Spinal cord (tissue), 10 donors: ENCODE measurements around the gene MTFR1L. TPM values are rescaled to one million over a fixed set of nuclear protein-coding genes. Genes with fewer than 3 reads are reported as not detected.

Experiments used
- DNase-seq, 6 donors: peaks; one replicate each; pipeline versions ENCODE4 v3.0.0 to v3.0.0-alpha.2; 2013 to 2015; ENCODE audit warnings: low spot score in 6 of 6, low read depth in 4 of 6
- H3K27ac ChIP-seq: one replicate; pipeline ENCODE4 v1.5.1; 2013; ENCODE audit warnings: low read depth, low read length, control low read depth
- H3K27me3 ChIP-seq: one replicate; pipeline ENCODE4 v1.6.1; 2013; ENCODE audit warnings: low read length; ENCODE audit not compliant: control insufficient read depth, insufficient read depth
- H3K36me3 ChIP-seq: one replicate; pipeline ENCODE4 v1.6.1; 2013; ENCODE audit warnings: low read length; ENCODE audit not compliant: control insufficient read depth, insufficient read depth
- H3K4me1 ChIP-seq: one replicate; pipeline ENCODE4 v1.6.1; 2013; ENCODE audit warnings: low read length; ENCODE audit not compliant: control insufficient read depth, insufficient read depth
- H3K4me3 ChIP-seq: one replicate; pipeline ENCODE4 v1.5.1; 2013; ENCODE audit warnings: low read depth, low read length, control low read depth
- H3K9me3 ChIP-seq: one replicate; pipeline ENCODE4 v1.6.1; 2013; ENCODE audit warnings: low read length; ENCODE audit not compliant: control insufficient read depth, insufficient read depth
- WGBS: methylation state at CpG from one replicate; pipeline ENCODE4 v1.1.5; 2013; ENCODE audit warnings: missing lambda C conversion rate; ENCODE audit not compliant: insufficient coverage; 5-methylcytosine and 5-hydroxymethylcytosine counted together
- polyA plus RNA-seq, 2 donors: library from polyadenylated mRNA; unstranded; fragments of 120-200 nt; gene quantifications; one replicate each; pipeline ENCODE4 v1.2.1, GENCODE V29; 2013; ENCODE audit not compliant: insufficient read length in 2 of 2
- total RNA-seq, 2 donors: library from RNA; depleted of rRNA in 1 of 2; stranded (reverse); fragments of 120-200 nt in 1 of 2; fragments of >200 nt in 1 of 2; gene quantifications; one replicate each; pipeline versions ENCODE4 v1.2.3 to v1.2.4, GENCODE V29; 2013 to 2014
- donor health status: healthy.

Gene MTFR1L
- total and polyA plus RNA-seq, 4 donors, result 48.6 to 132 (median 99.7) TPM

GRCh38 chr1:25797939-25798338, 21.8 kb upstream of the MTFR1L start:
- H3K27ac ChIP-seq, result no peak overlapping the region
- H3K4me1 ChIP-seq, result peaks cover 55% of the 10 kb centered on the region
- no peak overlapping the region for H3K4me3 ChIP-seq
- H3K9me3 ChIP-seq, result no peaks in the 10 kb centered on the region
- no peak for DNase-seq
- H3K27me3 ChIP-seq, result no peaks in the 10 kb centered on the region
- WGBS, result 75% methylated on average over 7 of the region's 8 CpGs
- H3K36me3 ChIP-seq, result no peaks in the 10 kb centered on the region

GRCh38 chr1:25798666-25799351, 20.9 kb upstream of the MTFR1L start:
- H3K4me1 ChIP-seq, result peaks cover 55% of the 10 kb centered on the region
- no peaks in the 10 kb centered on the region for H3K36me3 ChIP-seq
- DNase-seq, result no peak
- H3K27me3 ChIP-seq, result no peaks in the 10 kb centered on the region
- H3K4me3 ChIP-seq, result no peak overlapping the region
- no peak overlapping the region for H3K27ac ChIP-seq
- 73% methylated on average over 5 of the region's 8 CpGs for WGBS
- no peaks in the 10 kb centered on the region for H3K9me3 ChIP-seq

- peak overlapping the region; percentile 52 for H3K4me3 ChIP-seq
- peak overlapping the region; percentile 67 for H3K27ac ChIP-seq
- no peaks in the 10 kb centered on the region for H3K36me3 ChIP-seq
- DNase-seq, result no peak
- H3K9me3 ChIP-seq, result no peaks in the 10 kb centered on the region
- no peaks in the 10 kb centered on the region for H3K27me3 ChIP-seq
- WGBS, result 6% methylated on average over 8 of the region's 12 CpGs
- H3K4me1 ChIP-seq, result peaks cover 59% of the 10 kb centered on the region
Measured at GRCh38 chr1:25799352-25799934, 20.3 kb upstream of the MTFR1L start.

GRCh38 chr1:25799935-25800702, 19.6 kb upstream of the MTFR1L start, which contains the start of gene SELENON:
Gene SELENON, plus strand, starts transcription at chr1:25800193. Its CDS starts 38 bp downstream, at chr1:25800231.
- under 1% methylated on average over 77 of the region's 91 CpGs for WGBS

GRCh38 chr1:25800703-25801377, 18.9 kb upstream of the MTFR1L start:
- no peaks in the 10 kb centered on the region for H3K27me3 ChIP-seq
- H3K36me3 ChIP-seq, result peaks cover 10% of the 10 kb centered on the region
- H3K4me1 ChIP-seq, result peaks cover 70% of the 10 kb centered on the region
- H3K9me3 ChIP-seq, result no peaks in the 10 kb centered on the region
- no peak for DNase-seq
- peak overlapping the region; percentile 59 for H3K4me3 ChIP-seq
- 53% methylated on average over 13 of the region's 15 CpGs for WGBS
- peak overlapping the region; percentile 52 for H3K27ac ChIP-seq

More at GRCh38 chr1:25799935-25800702, 19.6 kb upstream of the MTFR1L start, which contains the start of gene SELENON:
- H3K4me1 ChIP-seq, result peaks cover 63% of the 10 kb centered on the region
- H3K27ac ChIP-seq, result peak within 1 kb of the TSS; percentile 67
- peak in 2 of 6 donors; percentile 80 to 81 for DNase-seq
- no peaks in the 10 kb centered on the region for H3K27me3 ChIP-seq
- H3K36me3 ChIP-seq, result peaks cover 3% of the 10 kb centered on the region
- no peaks in the 10 kb centered on the region for H3K9me3 ChIP-seq
- H3K4me3 ChIP-seq, result peak within 1 kb of the TSS; percentile 59

GRCh38 chr1:25802915-25803314, 16.8 kb upstream of the MTFR1L start:
- 44% methylated on average over 6 of the region's 6 CpGs for WGBS
- Histone ChIP-seq H3K27me3 (no peaks in the 10 kb centered on the region), H3K27ac (no peak overlapping the region), H3K4me1 (peaks cover 69% of the 10 kb centered on the region), H3K9me3 (no peaks in the 10 kb centered on the region), H3K36me3 (peaks cover 31% of the 10 kb centered on the region), H3K4me3 (no peak overlapping the region)
- no peak for DNase-seq

GRCh38 chr1:25803368-25803767, 16.4 kb upstream of the MTFR1L start:
- DNase-seq, result no peak
- Histone ChIP-seq H3K27me3 (no peaks in the 10 kb centered on the region), H3K9me3 (no peaks in the 10 kb centered on the region), H3K4me1 (peaks cover 64% of the 10 kb centered on the region), H3K4me3 (no peak overlapping the region), H3K27ac (no peak overlapping the region), H3K36me3 (peaks cover 36% of the 10 kb centered on the region)
- 100% methylated on average over 1 of the region's 1 CpG for WGBS

GRCh38 chr1:25804244-25804963, 15.3 kb upstream of the MTFR1L start:
- WGBS, result 50% methylated on average over 1 of the region's 10 CpGs
- Histone ChIP-seq H3K9me3 (no peaks in the 10 kb centered on the region), H3K36me3 (peaks cover 46% of the 10 kb centered on the region), H3K4me1 (peaks cover 54% of the 10 kb centered on the region), H3K4me3 (no peak overlapping the region), H3K27me3 (no peaks in the 10 kb centered on the region), H3K27ac (no peak overlapping the region)
- no peak for DNase-seq
